GM19372 (cell line): Measurements from ENCODE around the gene GLMN.

Source experiments
- ATAC-seq: cut with Tn5 transposase; IDR thresholded peaks from one replicate; pipeline ENCODE4 v1.9.1; 2021; ENCODE audit warnings: mild to moderate bottlenecking, low read depth, moderate library complexity; ENCODE audit not compliant: unreplicated experiment

Gene GLMN

GRCh38 chr1:92298573-92299476 lies at the start of gene GLMN, which contains the start of gene RPAP2:
Gene GLMN (minus strand): TSS chr1:92298987. CDS start chr1:92297999, 988 bp downstream.
Gene RPAP2 (plus strand): TSS chr1:92299059. CDS start chr1:92299074, 15 bp downstream.
- ATAC-seq = peak; percentile 97

GRCh38 chr1:92346866-92347640 lies 48.3 kb upstream of the GLMN start:
- ATAC-seq = no peak

GRCh38 chr1:92343061-92343460 lies 44.3 kb upstream of the GLMN start:
- no peak for ATAC-seq

GRCh38 chr1:92342401-92342800 lies 43.6 kb upstream of the GLMN start:
- ATAC-seq = no peak

GRCh38 chr1:92340154-92340553 lies 41.4 kb upstream of the GLMN start:
- no peak for ATAC-seq

- no peak for ATAC-seq
Observed at GRCh38 chr1:92333668-92334067, 34.9 kb upstream of the GLMN start.

GRCh38 chr1:92329347-92330129 lies 30.8 kb upstream of the GLMN start:
- no peak for ATAC-seq

GRCh38 chr1:92327794-92328193 lies 29.0 kb upstream of the GLMN start:
- no peak for ATAC-seq

- ATAC-seq = no peak
Observed at GRCh38 chr1:92326681-92327080, 27.9 kb upstream of the GLMN start.

- ATAC-seq = no peak
Observed at GRCh38 chr1:92324784-92325183, 26.0 kb upstream of the GLMN start.

- no peak for ATAC-seq
Observed at GRCh38 chr1:92323473-92324453, 25.0 kb upstream of the GLMN start.

GRCh38 chr1:92317836-92318493 lies 19.2 kb upstream of the GLMN start:
- no peak for ATAC-seq

- ATAC-seq = no peak
Observed at GRCh38 chr1:92315766-92316599, 17.2 kb upstream of the GLMN start.

GRCh38 chr1:92314024-92314423 lies 15.2 kb upstream of the GLMN start:
- ATAC-seq = no peak

- ATAC-seq = no peak
Observed at GRCh38 chr1:92310185-92310597, 11.4 kb upstream of the GLMN start.

GRCh38 chr1:92307980-92308379 lies 9.2 kb upstream of the GLMN start:
- no peak for ATAC-seq

GRCh38 chr1:92306020-92306419 lies 7.2 kb upstream of the GLMN start:
- ATAC-seq = no peak

- ATAC-seq = no peak
Observed at GRCh38 chr1:92301021-92301420, 2.2 kb upstream of the GLMN start.
